Measurements from ENCODE around the gene PPP1R16B.

DNA sequence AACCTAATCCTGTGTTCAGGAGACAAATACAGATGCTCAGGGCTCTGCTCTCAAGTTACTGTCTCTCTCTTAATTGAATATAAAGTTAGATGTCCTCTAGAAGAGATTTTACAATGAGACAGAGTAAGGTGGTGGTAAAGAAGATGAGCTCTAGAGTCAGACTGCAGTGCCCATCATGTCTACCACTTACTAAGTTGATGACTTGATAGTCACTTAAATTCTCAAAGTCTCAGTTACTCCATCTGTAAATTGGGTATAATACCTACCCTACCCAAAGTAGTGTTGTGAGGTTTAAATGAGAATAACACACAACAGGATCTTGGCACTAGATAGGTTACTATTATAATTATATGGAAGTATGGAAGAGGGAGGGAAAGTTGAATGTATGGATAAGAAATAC, 158.2 kb downstream of the PPP1R16B start:
- TF ChIP-seq, protein P1, sequence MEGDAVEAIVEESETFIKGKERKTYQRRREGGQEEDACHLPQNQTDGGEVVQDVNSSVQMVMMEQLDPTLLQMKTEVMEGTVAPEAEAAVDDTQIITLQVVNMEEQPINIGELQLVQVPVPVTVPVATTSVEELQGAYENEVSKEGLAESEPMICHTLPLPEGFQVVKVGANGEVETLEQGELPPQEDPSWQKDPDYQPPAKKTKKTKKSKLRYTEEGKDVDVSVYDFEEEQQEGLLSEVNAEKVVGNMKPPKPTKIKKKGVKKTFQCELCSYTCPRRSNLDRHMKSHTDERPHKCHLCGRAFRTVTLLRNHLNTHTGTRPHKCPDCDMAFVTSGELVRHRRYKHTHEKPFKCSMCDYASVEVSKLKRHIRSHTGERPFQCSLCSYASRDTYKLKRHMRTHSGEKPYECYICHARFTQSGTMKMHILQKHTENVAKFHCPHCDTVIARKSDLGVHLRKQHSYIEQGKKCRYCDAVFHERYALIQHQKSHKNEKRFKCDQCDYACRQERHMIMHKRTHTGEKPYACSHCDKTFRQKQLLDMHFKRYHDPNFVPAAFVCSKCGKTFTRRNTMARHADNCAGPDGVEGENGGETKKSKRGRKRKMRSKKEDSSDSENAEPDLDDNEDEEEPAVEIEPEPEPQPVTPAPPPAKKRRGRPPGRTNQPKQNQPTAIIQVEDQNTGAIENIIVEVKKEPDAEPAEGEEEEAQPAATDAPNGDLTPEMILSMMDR (IDR thresholded peaks at IDR 0.05), result no peak
- TF ChIP-seq EP300 (IDR thresholded peaks at IDR 0.05) (no peak), POLR2A (IDR thresholded peaks at IDR 0.05) (no peak)

Data from ovary (tissue), 3 donors.